GM18502 (cell line): ENCODE results near the gene MAPK8.

Experiments
- ATAC-seq: cut with Tn5 transposase; IDR thresholded peaks from one replicate; pipeline ENCODE4 v1.9.1; 2021; ENCODE audit warnings: mild to moderate bottlenecking; ENCODE audit not compliant: unreplicated experiment, poor library complexity

Gene MAPK8

GRCh38 chr10:48469516-48470020, 163.1 kb downstream of the MAPK8 start:
- no peak for ATAC-seq

- ATAC-seq: no peak
Measured at GRCh38 chr10:48470115-48470892, 163.8 kb downstream of the MAPK8 start.

- ATAC-seq: no peak
Measured at GRCh38 chr10:48470893-48471805, 164.7 kb downstream of the MAPK8 start.

GRCh38 chr10:48472501-48473069, 166.1 kb downstream of the MAPK8 start:
- ATAC-seq: no peak

- ATAC-seq: no peak
Measured at GRCh38 chr10:48473704-48474103, 167.2 kb downstream of the MAPK8 start.

GRCh38 chr10:48474765-48475365, 168.4 kb downstream of the MAPK8 start:
- ATAC-seq: no peak

GRCh38 chr10:48475943-48476278, 169.4 kb downstream of the MAPK8 start:
- ATAC-seq: no peak

GRCh38 chr10:48476279-48476982, 170.0 kb downstream of the MAPK8 start:
- no peak for ATAC-seq

- ATAC-seq: no peak
Measured at GRCh38 chr10:48477141-48477540, 170.7 kb downstream of the MAPK8 start.

GRCh38 chr10:48477616-48478015, 171.1 kb downstream of the MAPK8 start:
- ATAC-seq: no peak

GRCh38 chr10:48478469-48478868, 172.0 kb downstream of the MAPK8 start:
- ATAC-seq: no peak

GRCh38 chr10:48478980-48479811, 172.7 kb downstream of the MAPK8 start:
- ATAC-seq: no peak

GRCh38 chr10:48480397-48481374, 174.2 kb downstream of the MAPK8 start:
- no peak for ATAC-seq

- no peak for ATAC-seq
Measured at GRCh38 chr10:48481385-48481784, 174.9 kb downstream of the MAPK8 start.

- no peak for ATAC-seq
Measured at GRCh38 chr10:48482207-48482606, 175.7 kb downstream of the MAPK8 start.

GRCh38 chr10:48484911-48485310, 178.4 kb downstream of the MAPK8 start:
- ATAC-seq: no peak

- ATAC-seq: no peak
Measured at GRCh38 chr10:48485711-48486110, 179.2 kb downstream of the MAPK8 start.

GRCh38 chr10:48487244-48487643, 180.8 kb downstream of the MAPK8 start:
- ATAC-seq: no peak
